ENCODE measurements around the gene CLDN34. TPM values are rescaled to one million over a fixed set of nuclear protein-coding genes. Genes with fewer than 3 reads are reported as not detected.

CLDN34 gene
- polyA plus RNA-seq, 1 donor (not counting 4 experiments of a cell fraction or from before 2014, with no cell fraction given) = 0.10 TPM

DNA sequence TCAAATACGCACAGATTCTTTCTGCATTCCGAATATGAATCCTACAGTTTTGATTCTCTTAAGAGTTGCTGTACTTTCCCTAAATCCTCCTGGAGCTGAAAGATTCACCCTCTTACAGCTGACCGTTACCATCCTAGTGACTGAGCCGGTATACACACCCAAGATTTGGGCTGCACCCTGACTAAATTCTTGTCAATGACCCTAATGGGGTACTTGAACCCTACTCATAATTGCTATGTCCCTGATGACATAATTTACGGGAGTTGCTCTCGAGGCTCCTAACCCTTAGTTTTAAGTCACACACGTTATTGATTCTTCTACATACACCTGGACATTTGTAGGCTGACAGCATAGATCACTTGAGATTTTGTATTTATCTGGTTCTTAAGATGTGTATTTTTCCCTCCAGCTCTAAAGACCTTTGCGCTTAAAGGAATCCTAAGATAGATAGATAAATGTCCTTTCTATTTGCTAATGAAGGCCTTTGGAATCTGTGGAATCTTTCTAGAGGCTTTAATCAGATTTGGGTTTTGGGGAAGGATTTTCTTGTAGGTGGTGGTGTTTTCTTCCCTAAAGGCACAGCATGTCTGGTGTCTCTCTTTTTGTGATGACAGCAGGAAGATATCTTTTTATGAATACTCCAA is 37.8 kb downstream of the CLDN34 start:
- no peak for FAIRE-seq
- dilution Hi-C loops (cut with MboI; ENCODE audit: extremely low pct_ligation_motif_present, low sequenced_read_pairs) = no loop called here

DNA sequence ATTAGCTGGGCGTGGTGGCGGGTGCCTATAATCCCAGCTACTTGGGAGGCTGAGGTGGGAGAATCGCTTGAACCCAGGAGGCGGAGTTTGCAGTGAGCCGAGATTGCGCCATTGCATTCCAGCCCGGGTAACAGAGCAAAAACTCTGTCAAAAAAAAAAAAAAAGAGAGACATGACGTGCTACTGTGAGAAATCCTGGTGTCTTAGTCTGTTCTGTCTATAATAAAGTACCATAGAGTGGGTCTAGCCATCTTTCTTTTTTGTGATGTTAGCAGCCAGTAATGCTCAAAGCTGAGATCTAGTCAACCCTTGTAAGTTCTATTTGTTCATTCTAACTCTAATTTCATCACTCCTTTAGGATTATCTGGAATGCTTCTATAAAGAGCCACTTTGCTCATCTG is 38.9 kb downstream of the CLDN34 start:
- Histone ChIP-seq H2AFZ (ENCODE audit: control insufficient read depth, low read length) (no peak overlapping the region), H3K27me3 (ENCODE audit: control insufficient read depth, extremely low read depth, insufficient read depth, low read length) (no peaks in the 10 kb centered on the region), H3K9me1 (ENCODE audit: control insufficient read depth, extremely low read depth, insufficient read depth, low read length) (no peaks in the 10 kb centered on the region), H3K9me3 (ENCODE audit: control insufficient read depth, low read depth, low read length) (no peaks in the 10 kb centered on the region), H3K4me2 (ENCODE audit: control insufficient read depth, extremely low read depth, insufficient read depth, low read depth, low read length) (no peak overlapping the region), H3K4me1 (ENCODE audit: control insufficient read depth, extremely low read depth, insufficient read depth, low read length) (peaks cover 3% of the 10 kb centered on the region), H3K79me2 (ENCODE audit: control insufficient read depth, insufficient read depth, low read length) (no peaks in the 10 kb centered on the region), H4K20me1 (ENCODE audit: control insufficient read depth, extremely low read depth, insufficient read depth, low read length) (no peaks in the 10 kb centered on the region), H3K27ac (ENCODE audit: control insufficient read depth, insufficient read depth, low read length) (no peak overlapping the region), H3K9ac (ENCODE audit: control insufficient read depth, extremely low read depth, insufficient read depth, low read length) (no peak overlapping the region), H3K4me3 (ENCODE audit: control insufficient read depth in 2 of 3, extremely low read depth in 1 of 3, insufficient read depth in 2 of 3, low read depth in 1 of 3, low read length in 3 of 3) (no peak overlapping the region), H3K36me3 (ENCODE audit: control insufficient read depth in 2 of 2, extremely low read depth in 1 of 2, insufficient read depth in 2 of 2, low read length in 2 of 2) (no peaks in the 10 kb centered on the region)
- FAIRE-seq (no peak), DNase-seq (ENCODE audit: low read depth, low spot score) (no peak)
- dilution Hi-C loops (cut with MboI; ENCODE audit: extremely low pct_ligation_motif_present, low sequenced_read_pairs) = no loop called here
- TF ChIP-seq EZH2 (IDR thresholded peaks at IDR 0.05; ENCODE audit: low read length) = no peak
- TF ChIP-seq, protein P1, sequence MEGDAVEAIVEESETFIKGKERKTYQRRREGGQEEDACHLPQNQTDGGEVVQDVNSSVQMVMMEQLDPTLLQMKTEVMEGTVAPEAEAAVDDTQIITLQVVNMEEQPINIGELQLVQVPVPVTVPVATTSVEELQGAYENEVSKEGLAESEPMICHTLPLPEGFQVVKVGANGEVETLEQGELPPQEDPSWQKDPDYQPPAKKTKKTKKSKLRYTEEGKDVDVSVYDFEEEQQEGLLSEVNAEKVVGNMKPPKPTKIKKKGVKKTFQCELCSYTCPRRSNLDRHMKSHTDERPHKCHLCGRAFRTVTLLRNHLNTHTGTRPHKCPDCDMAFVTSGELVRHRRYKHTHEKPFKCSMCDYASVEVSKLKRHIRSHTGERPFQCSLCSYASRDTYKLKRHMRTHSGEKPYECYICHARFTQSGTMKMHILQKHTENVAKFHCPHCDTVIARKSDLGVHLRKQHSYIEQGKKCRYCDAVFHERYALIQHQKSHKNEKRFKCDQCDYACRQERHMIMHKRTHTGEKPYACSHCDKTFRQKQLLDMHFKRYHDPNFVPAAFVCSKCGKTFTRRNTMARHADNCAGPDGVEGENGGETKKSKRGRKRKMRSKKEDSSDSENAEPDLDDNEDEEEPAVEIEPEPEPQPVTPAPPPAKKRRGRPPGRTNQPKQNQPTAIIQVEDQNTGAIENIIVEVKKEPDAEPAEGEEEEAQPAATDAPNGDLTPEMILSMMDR (optimal IDR thresholded peaks at IDR 0.05 in 1 of 3, IDR thresholded peaks at IDR 0.05 in 1 of 3, conservative IDR thresholded peaks at IDR 0.05 in 1 of 3; ENCODE audit: extremely low read depth in 1 of 3, insufficient read depth in 2 of 3, low read length in 3 of 3) = no peak

More for the DNA sequence above, 37.8 kb downstream of the CLDN34 start:
- TF ChIP-seq, protein P1 (optimal IDR thresholded peaks at IDR 0.05 in 1 of 3, IDR thresholded peaks at IDR 0.05 in 1 of 3, conservative IDR thresholded peaks at IDR 0.05 in 1 of 3; ENCODE audit: extremely low read depth in 1 of 3, insufficient read depth in 2 of 3, low read length in 3 of 3) = no peak
- DNase-seq (ENCODE audit: low read depth, low spot score) = no peak
- Histone ChIP-seq H3K9me3 (ENCODE audit: control insufficient read depth, low read depth, low read length) (no peaks in the 10 kb centered on the region), H3K27ac (ENCODE audit: control insufficient read depth, insufficient read depth, low read length) (no peak overlapping the region), H3K36me3 (ENCODE audit: control insufficient read depth in 2 of 2, extremely low read depth in 1 of 2, insufficient read depth in 2 of 2, low read length in 2 of 2) (no peaks in the 10 kb centered on the region), H3K79me2 (ENCODE audit: control insufficient read depth, insufficient read depth, low read length) (no peaks in the 10 kb centered on the region), H3K9ac (ENCODE audit: control insufficient read depth, extremely low read depth, insufficient read depth, low read length) (no peak overlapping the region), H2AFZ (ENCODE audit: control insufficient read depth, low read length) (no peak overlapping the region), H3K4me3 (ENCODE audit: control insufficient read depth in 2 of 3, extremely low read depth in 1 of 3, insufficient read depth in 2 of 3, low read depth in 1 of 3, low read length in 3 of 3) (no peak overlapping the region), H4K20me1 (ENCODE audit: control insufficient read depth, extremely low read depth, insufficient read depth, low read length) (no peaks in the 10 kb centered on the region), H3K4me2 (ENCODE audit: control insufficient read depth, extremely low read depth, insufficient read depth, low read depth, low read length) (no peak overlapping the region), H3K27me3 (ENCODE audit: control insufficient read depth, extremely low read depth, insufficient read depth, low read length) (no peaks in the 10 kb centered on the region), H3K9me1 (ENCODE audit: control insufficient read depth, extremely low read depth, insufficient read depth, low read length) (no peaks in the 10 kb centered on the region), H3K4me1 (ENCODE audit: control insufficient read depth, extremely low read depth, insufficient read depth, low read length) (peaks cover 3% of the 10 kb centered on the region)

Data from keratinocyte (primary cell).